IMR-90 (cell line): ENCODE measurements around the gene GSE1. TPM values are rescaled to one million over a fixed set of nuclear protein-coding genes. Genes with fewer than 3 reads are reported as not detected.

ENCODE experiments used
- ATAC-seq: fragments of 200-7000 bp; cut with Tn5 transposase; 2 replicates; pipeline ENCODE4 v1.9.1; 2020; ENCODE audit warnings: low read depth, mild to moderate bottlenecking, moderate library complexity
- BruUV-seq: library from RNA; stranded (reverse); fragments of 400-500 nt; replicated peaks from 2 replicates; lab custom pipeline; 2021; lab: Mats Ljungman, UMichigan
- CTCF ChIA-PET: fragments of 300-600 bp; formaldehyde crosslinking; extraction: SDS; loops from one replicate; lab custom pipeline; 2021; ENCODE audit warnings: antibody characterized with exemption; lab: Yijun Ruan, JAX
- POLR2A ChIA-PET: fragments of 300-600 bp; sonication (Branson Sonifier 250); formaldehyde crosslinking; loops from one replicate; lab custom pipeline; 2022; ENCODE audit warnings: antibody characterized with exemption; ENCODE audit not compliant: unreplicated experiment; lab: Charles Lee
- DNase-seq: peaks from one replicate; pipeline ENCODE4 v3.0.0; 2013
- H2AFZ ChIP-seq: replicated peaks from 2 replicates; pipeline ENCODE3; 2013; ENCODE audit warnings: low read length, mild to moderate bottlenecking; ENCODE audit not compliant: poor library complexity
- H2AK5ac ChIP-seq: 2 replicates; pipeline ENCODE4 v1.6.1; 2013; ENCODE audit warnings: low read depth, low read length, inconsistent platforms
- H2AK9ac ChIP-seq: replicated peaks from 2 replicates; pipeline ENCODE3; 2013; ENCODE audit warnings: mild to moderate bottlenecking, low read depth, low read length, moderate library complexity; ENCODE audit not compliant: poor library complexity
- H2BK120ac ChIP-seq: 2 replicates; pipeline ENCODE4 v1.6.1; 2013; ENCODE audit warnings: low read depth, low read length, inconsistent platforms
- H2BK15ac ChIP-seq: 3 replicates; pipeline ENCODE4 v1.6.1; 2013; ENCODE audit warnings: low read depth, low read length, inconsistent platforms
- H2BK20ac ChIP-seq: 2 replicates; pipeline ENCODE4 v1.6.1; 2013; ENCODE audit warnings: low read depth, mild to moderate bottlenecking, inconsistent platforms, low read length, moderate library complexity
- H2BK5ac ChIP-seq: 2 replicates; pipeline ENCODE4 v1.6.1; 2013; ENCODE audit warnings: mild to moderate bottlenecking, low read depth, low read length, inconsistent platforms; ENCODE audit not compliant: poor library complexity, severe bottlenecking
- H3K14ac ChIP-seq: replicated peaks from 2 replicates; pipeline ENCODE4 v1.6.1; 2013; ENCODE audit warnings: low read depth, low read length, inconsistent platforms
- H3K18ac ChIP-seq: 2 replicates; pipeline ENCODE4 v1.6.1; 2013; ENCODE audit warnings: low read depth, low read length, control low read depth
- H3K23ac ChIP-seq: 2 replicates; pipeline ENCODE4 v1.6.1; 2013; ENCODE audit warnings: low read depth, low read length, inconsistent platforms
- H3K27ac ChIP-seq: 2 replicates; pipeline ENCODE4 v1.5.1; 2013; ENCODE audit warnings: mild to moderate bottlenecking, control low read depth, low read length; ENCODE audit not compliant: insufficient read depth
- H3K27me3 ChIP-seq: 2 replicates; pipeline ENCODE4 v1.6.1; 2013; ENCODE audit warnings: low read length; ENCODE audit not compliant: control insufficient read depth, insufficient read depth
- H3K36me3 ChIP-seq: 2 replicates; pipeline ENCODE4 v1.6.1; 2013; ENCODE audit warnings: low read length, mixed read lengths; ENCODE audit not compliant: control insufficient read depth, insufficient read depth
- H3K4ac ChIP-seq: 2 replicates; pipeline ENCODE4 v1.6.1; 2013; ENCODE audit warnings: low read depth, low read length, inconsistent platforms
- H3K4me1 ChIP-seq: 2 replicates; pipeline ENCODE4 v1.6.1; 2013; ENCODE audit warnings: low read length, mixed read lengths; ENCODE audit not compliant: control insufficient read depth, insufficient read depth
- H3K4me2 ChIP-seq: 2 replicates; pipeline ENCODE4 v1.6.1; 2013; ENCODE audit warnings: low read depth, mild to moderate bottlenecking, control low read depth, low read length, moderate library complexity
- H3K4me3 ChIP-seq: 2 replicates; pipeline ENCODE4 v1.5.1; 2013; ENCODE audit warnings: low read depth, mild to moderate bottlenecking, control low read depth, low read length, moderate library complexity; ENCODE audit not compliant: insufficient read depth
- H3K56ac ChIP-seq: 2 replicates; pipeline ENCODE4 v1.6.1; 2013; ENCODE audit warnings: low read length, inconsistent platforms; ENCODE audit not compliant: insufficient read depth; ENCODE audit errors: extremely low read depth
- H3K79me1 ChIP-seq, 2 experiments: 2 replicates each; pipeline ENCODE4 v1.6.1; 2013; ENCODE audit warnings: low read length in 2 of 2, inconsistent platforms in 1 of 2, low read depth in 1 of 2
- H3K9ac ChIP-seq: 2 replicates; pipeline ENCODE4 v1.6.1; 2013; ENCODE audit warnings: low read depth, low read length, control low read depth
- H3K9me1 ChIP-seq: 2 replicates; pipeline ENCODE4 v1.6.1; 2013; ENCODE audit warnings: low read length, inconsistent platforms; ENCODE audit not compliant: insufficient read depth
- H3K9me3 ChIP-seq: 2 replicates; pipeline ENCODE4 v1.6.1; 2013; ENCODE audit warnings: low read length; ENCODE audit not compliant: control insufficient read depth, insufficient read depth
- H4K20me1 ChIP-seq: 2 replicates; pipeline ENCODE4 v1.6.1; 2013; ENCODE audit warnings: low read length, inconsistent platforms; ENCODE audit not compliant: insufficient read depth
- H4K5ac ChIP-seq: 2 replicates; pipeline ENCODE4 v1.6.1; 2013; ENCODE audit warnings: mild to moderate bottlenecking, low read depth, low read length, control low read depth
- H4K8ac ChIP-seq, 2 experiments: 2 replicates each; pipeline ENCODE4 v1.6.1; 2013; ENCODE audit warnings: low read depth in 2 of 2, low read length in 2 of 2, control low read depth in 1 of 2, inconsistent platforms in 1 of 2
- H4K91ac ChIP-seq: 2 replicates; pipeline ENCODE4 v1.6.1; 2013; ENCODE audit warnings: low read depth, low read length, inconsistent platforms; ENCODE audit not compliant: insufficient read depth
- FOS ChIP-seq: fragments of 150-350 bp; IDR thresholded peaks from 2 replicates; pipeline ENCODE4 v1.6.1; 2016; ENCODE audit warnings: low read depth, low read length
- MAZ ChIP-seq: IDR thresholded peaks from 2 replicates; pipeline ENCODE4 v1.6.1; 2012; ENCODE audit warnings: low read depth, mild to moderate bottlenecking, low read length, improper control_type of control experiment, moderate library complexity, borderline replicate concordance
- NFE2L2 ChIP-seq: fragments of 150-350 bp; IDR thresholded peaks from 2 replicates; pipeline ENCODE4 v1.6.1; 2016; ENCODE audit warnings: low read depth, mild to moderate bottlenecking, low read length
- POLR2A ChIP-seq: IDR thresholded peaks from 2 replicates; pipeline ENCODE4 v1.6.1; 2012; ENCODE audit warnings: mild to moderate bottlenecking, low read depth, low read length
- WGBS, 2 experiments: methylation state at CpG; one replicate each; pipeline versions ENCODE4 v1.1.5 to v1.1.7; 2013; ENCODE audit warnings: missing lambda C conversion rate in 2 of 2; ENCODE audit not compliant: insufficient read length in 1 of 2; ENCODE audit errors: extremely low coverage in 2 of 2; 5-methylcytosine and 5-hydroxymethylcytosine counted together
- dilution Hi-C: fragments of 300-500 bp; cut with HindIII; formaldehyde crosslinking; loops from one replicate; pipeline ENCODE4 v1.14.3; 2018; ENCODE audit warnings: low sequenced_read_pairs; ENCODE audit not compliant: unreplicated experiment
- in situ Hi-C: fragments of 300-500 bp; cut with MboI; formaldehyde crosslinking; loops from 3 replicates; pipeline ENCODE4 v1.14.3; 2019; ENCODE audit warnings: low sequenced_read_pairs, inconsistent platforms, mixed read lengths
- intact Hi-C: fragments of 100-400 bp; cut with micrococcal nuclease; formaldehyde crosslinking; loops from 2 replicates; pipeline ENCODE4 v1.10.0; 2022
- polyA plus RNA-seq, 3 experiments: library from polyadenylated mRNA; depleted of rRNA; stranded (reverse); fragments of >200 nt; gene quantifications; 2 replicates each; pipeline ENCODE4 v1.2.3, GENCODE V29; 2012; ENCODE audit warnings: low replicate concordance in 1 of 3
- total RNA-seq: library from RNA; depleted of rRNA; stranded (reverse); fragments of >200 nt; gene quantifications from 2 replicates; pipeline ENCODE4 v1.2.3, GENCODE V29; 2012

Gene GSE1
- total and polyA plus RNA-seq, 2 of the 4 experiments (the other 2 are of a cell fraction): 14.9 to 25.5 TPM

GRCh38 chr16:85641776-85642176 lies 28.7 kb downstream of the GSE1 start:
- Histone ChIP-seq H2BK5ac (no peak overlapping the region), H4K91ac (no peak overlapping the region), H4K20me1 (peaks cover 87% of the 10 kb centered on the region), H3K4me2 (no peak overlapping the region), H3K27ac (no peak overlapping the region), H4K8ac (no peak overlapping the region), H2BK120ac (no peak overlapping the region), H3K4ac (no peak overlapping the region), H2AFZ (no peak overlapping the region), H3K4me3 (no peak overlapping the region), H3K36me3 (peaks cover 6% of the 10 kb centered on the region), H2AK5ac (0 out of 2 replicates have a peak overlapping the region, but pooled peaks have one; percentile 8), H3K9me3 (no peaks in the 10 kb centered on the region), H2AK9ac (no peak overlapping the region), H2BK20ac (no peak overlapping the region), H4K5ac (no peak overlapping the region), H3K79me1 (peaks cover 12 to 47% of the 10 kb centered on the region in 2 experiments; a peak in 3 of 4 replicates), H3K18ac (no peak overlapping the region), H3K23ac (no peak overlapping the region), H3K9ac (no peak overlapping the region), H3K56ac (no peak overlapping the region), H3K14ac (no peak overlapping the region), H3K27me3 (no peaks in the 10 kb centered on the region), H3K4me1 (peaks cover 2% of the 10 kb centered on the region; the same call in 1 of the 2 replicates), H2BK15ac (no peak overlapping the region), H3K9me1 (peaks cover 3% of the 10 kb centered on the region; the same call in 1 of the 2 replicates)
- ChIA-PET CTCF (no interaction called here), POLR2A (no interaction called here)
- no peak for ATAC-seq
- no TSS peak for BruUV-seq
- TF ChIP-seq MAZ (no peak), POLR2A (no peak), FOS (no peak), NFE2L2 (no peak)
- intact Hi-C loops (no loop called here), dilution Hi-C loops (no loop called here), in situ Hi-C loops (no loop called here)
- no peak for DNase-seq
- 93% methylated on average over 6 of the region's 12 CpGs; no CpG with 5 or more reads in 1 of the 2 experiments for WGBS, 2 experiments
